ENCODE results near the gene HSPA2.

DNA sequence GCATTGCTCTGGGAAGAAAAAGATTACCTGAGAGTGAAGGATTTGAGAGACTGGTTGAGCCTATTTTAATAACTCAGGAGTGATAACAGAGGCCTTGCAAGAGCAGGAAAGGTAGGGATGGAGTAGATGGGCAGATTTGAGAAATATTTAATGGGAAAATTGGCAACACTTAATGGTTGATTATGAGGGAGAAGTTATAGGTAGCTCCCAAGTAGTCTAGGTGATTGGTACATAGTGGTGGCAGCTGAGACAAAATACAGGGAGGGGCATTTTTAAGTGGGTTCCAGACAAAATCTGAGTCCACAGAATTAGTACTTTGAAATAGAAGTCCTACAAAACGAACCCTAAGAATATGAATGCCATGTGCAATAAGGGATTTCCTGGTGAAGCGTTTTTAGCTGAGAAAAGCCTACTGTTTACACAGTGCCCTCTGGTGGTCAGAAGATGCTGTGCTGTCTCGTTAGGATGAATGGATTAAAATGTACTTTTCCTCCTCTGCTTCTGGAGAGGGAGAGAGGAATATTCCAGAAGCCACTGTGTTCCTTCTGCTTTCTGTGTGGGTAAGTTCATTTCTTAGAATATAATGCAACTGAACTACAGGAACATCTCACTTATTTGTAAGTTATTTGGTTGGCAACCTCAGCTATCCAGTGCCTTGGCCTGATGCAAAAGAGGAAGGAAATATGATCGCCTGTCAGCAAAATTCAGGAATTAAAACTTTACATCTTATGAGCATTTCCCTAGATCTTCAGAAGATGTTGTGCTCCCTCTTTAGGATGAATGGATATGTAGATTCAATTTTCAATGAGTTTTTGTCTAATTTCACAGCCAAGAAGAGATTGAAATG lies 29.5 kb upstream of the HSPA2 start:
- TF ChIP-seq POLR2A (IDR thresholded peaks at IDR 0.05): no peak
- TF ChIP-seq, protein P1, sequence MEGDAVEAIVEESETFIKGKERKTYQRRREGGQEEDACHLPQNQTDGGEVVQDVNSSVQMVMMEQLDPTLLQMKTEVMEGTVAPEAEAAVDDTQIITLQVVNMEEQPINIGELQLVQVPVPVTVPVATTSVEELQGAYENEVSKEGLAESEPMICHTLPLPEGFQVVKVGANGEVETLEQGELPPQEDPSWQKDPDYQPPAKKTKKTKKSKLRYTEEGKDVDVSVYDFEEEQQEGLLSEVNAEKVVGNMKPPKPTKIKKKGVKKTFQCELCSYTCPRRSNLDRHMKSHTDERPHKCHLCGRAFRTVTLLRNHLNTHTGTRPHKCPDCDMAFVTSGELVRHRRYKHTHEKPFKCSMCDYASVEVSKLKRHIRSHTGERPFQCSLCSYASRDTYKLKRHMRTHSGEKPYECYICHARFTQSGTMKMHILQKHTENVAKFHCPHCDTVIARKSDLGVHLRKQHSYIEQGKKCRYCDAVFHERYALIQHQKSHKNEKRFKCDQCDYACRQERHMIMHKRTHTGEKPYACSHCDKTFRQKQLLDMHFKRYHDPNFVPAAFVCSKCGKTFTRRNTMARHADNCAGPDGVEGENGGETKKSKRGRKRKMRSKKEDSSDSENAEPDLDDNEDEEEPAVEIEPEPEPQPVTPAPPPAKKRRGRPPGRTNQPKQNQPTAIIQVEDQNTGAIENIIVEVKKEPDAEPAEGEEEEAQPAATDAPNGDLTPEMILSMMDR (IDR thresholded peaks at IDR 0.05): peak; percentile 84 to 91 (median 87)
- peak in 1 of 2 donors; percentile 63 for TF ChIP-seq EP300 (IDR thresholded peaks at IDR 0.05)

All from tibial nerve (tissue), 4 donors.